WI38 (cell line): ENCODE results near the gene ZCCHC10.

Source experiments
- H3K4me3 ChIP-seq: 2 replicates; pipeline ENCODE4 v1.5.1; 2011; ENCODE audit warnings: low read depth, mild to moderate bottlenecking, control low read depth, low read length
- TF ChIP-seq, protein P1 (sequence below): IDR thresholded peaks from 2 replicates; pipeline ENCODE4 v1.5.1; 2012; ENCODE audit warnings: low read depth, mild to moderate bottlenecking, control low read depth, low read length

Gene ZCCHC10

DNA sequence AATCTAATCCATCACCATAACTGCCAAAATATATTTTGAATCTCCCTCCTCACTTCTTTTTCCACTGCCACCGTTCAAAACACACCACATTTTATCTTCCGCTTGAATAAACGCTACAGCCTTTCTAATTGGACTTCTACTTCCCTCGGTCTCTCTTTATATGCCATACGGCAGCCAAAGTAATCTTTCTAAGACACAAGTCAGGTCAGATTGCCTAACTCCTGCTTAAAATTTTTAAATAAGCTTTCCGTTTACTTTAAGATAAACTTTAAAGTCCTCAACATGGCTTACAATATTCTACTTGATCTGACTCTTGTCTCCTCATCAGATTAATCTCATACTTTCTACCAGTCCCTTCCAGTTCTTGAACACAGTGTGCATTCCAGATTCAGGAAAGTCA lies 72.6 kb downstream of the ZCCHC10 start:
- no peak overlapping the region for H3K4me3 ChIP-seq
- TF ChIP-seq, protein P1, sequence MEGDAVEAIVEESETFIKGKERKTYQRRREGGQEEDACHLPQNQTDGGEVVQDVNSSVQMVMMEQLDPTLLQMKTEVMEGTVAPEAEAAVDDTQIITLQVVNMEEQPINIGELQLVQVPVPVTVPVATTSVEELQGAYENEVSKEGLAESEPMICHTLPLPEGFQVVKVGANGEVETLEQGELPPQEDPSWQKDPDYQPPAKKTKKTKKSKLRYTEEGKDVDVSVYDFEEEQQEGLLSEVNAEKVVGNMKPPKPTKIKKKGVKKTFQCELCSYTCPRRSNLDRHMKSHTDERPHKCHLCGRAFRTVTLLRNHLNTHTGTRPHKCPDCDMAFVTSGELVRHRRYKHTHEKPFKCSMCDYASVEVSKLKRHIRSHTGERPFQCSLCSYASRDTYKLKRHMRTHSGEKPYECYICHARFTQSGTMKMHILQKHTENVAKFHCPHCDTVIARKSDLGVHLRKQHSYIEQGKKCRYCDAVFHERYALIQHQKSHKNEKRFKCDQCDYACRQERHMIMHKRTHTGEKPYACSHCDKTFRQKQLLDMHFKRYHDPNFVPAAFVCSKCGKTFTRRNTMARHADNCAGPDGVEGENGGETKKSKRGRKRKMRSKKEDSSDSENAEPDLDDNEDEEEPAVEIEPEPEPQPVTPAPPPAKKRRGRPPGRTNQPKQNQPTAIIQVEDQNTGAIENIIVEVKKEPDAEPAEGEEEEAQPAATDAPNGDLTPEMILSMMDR, result no peak

DNA sequence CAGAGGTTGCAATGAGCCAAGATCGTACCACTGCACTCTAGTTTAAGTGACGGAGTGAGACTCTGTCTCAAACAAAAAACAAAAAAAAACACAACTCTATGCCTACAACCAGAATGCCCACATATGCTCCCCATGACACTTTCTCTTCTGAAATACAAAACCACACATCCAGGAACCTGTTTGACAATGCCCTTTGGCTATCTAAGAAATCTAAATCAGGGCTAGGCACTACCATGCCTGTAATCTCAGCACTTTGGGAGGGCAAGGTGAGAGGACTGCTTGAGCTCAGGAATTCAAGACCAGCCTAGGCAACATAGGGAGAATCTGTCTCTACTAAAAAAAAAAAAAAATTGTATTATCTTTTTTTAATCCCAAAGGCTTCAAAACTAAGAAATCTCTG lies 73.5 kb downstream of the ZCCHC10 start:
- H3K4me3 ChIP-seq, result no peak overlapping the region
- TF ChIP-seq, protein P1, result no peak

DNA sequence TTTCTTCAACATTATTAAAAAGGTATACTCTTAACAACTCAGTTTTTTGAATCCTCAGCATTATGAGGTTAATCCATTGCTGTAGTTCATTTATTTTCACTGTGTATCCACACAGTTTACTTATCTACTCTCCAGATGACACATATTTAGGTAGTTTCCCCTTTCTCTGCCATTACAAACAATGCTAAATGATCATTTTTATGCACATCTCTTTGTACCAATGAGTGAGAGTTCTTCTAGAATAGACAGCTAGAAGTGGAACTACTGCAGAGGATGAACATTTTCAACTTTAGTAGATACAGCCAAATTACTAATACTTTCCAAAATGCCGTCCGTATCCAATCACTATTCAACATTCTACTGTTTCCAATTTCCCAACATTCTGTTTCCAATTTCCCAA lies 74.5 kb downstream of the ZCCHC10 start:
- TF ChIP-seq, protein P1, result no peak
- H3K4me3 ChIP-seq, result no peak overlapping the region

DNA sequence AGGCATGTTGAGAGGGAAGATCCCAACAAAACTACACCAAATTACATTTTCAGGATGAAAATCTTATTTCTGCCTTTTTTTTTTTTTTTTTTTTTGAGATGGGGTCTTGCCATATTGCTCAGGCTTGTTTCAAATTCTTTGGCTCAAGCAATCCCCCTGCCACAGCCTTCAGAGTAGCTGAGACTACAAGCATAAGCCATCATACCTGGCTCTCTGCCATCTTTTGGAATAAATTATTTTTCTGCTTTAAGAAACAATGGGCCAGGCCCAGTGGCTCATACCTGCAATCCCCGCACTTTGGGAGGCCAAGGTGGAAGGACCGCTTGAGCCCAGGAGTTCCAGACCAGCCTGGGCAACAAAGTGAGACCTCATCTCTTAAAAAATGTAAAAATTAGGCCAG lies 77.2 kb downstream of the ZCCHC10 start:
- TF ChIP-seq, protein P1, result no peak
- no peak overlapping the region for H3K4me3 ChIP-seq

DNA sequence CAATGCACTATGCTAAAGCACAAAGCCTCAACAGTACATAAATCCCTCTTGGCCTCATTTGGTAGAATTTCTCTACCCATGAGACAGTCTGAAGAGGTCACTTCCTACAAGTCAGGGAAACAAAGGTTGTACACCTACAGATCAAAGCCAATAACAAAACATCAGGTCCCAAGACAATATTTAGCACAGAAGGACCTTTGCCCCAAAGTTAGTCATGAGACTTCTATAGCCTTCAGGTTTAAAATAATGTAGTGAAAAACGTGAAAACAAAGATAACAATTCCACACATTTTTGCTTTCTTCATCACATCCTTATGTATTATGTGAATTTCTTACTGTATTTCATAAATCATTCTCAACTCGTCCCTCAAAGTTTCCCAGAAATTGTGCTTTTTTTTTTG lies 78.7 kb downstream of the ZCCHC10 start:
- no peak overlapping the region for H3K4me3 ChIP-seq
- TF ChIP-seq, protein P1, result no peak
